ENCODE results near the gene HOOK2.
"Not testable (repeated sequence)": the region's sequence is repeated elsewhere in the genome, so short reads cannot be mapped to it uniquely, and the experiment has no call there.

HOOK2 gene, protein sequence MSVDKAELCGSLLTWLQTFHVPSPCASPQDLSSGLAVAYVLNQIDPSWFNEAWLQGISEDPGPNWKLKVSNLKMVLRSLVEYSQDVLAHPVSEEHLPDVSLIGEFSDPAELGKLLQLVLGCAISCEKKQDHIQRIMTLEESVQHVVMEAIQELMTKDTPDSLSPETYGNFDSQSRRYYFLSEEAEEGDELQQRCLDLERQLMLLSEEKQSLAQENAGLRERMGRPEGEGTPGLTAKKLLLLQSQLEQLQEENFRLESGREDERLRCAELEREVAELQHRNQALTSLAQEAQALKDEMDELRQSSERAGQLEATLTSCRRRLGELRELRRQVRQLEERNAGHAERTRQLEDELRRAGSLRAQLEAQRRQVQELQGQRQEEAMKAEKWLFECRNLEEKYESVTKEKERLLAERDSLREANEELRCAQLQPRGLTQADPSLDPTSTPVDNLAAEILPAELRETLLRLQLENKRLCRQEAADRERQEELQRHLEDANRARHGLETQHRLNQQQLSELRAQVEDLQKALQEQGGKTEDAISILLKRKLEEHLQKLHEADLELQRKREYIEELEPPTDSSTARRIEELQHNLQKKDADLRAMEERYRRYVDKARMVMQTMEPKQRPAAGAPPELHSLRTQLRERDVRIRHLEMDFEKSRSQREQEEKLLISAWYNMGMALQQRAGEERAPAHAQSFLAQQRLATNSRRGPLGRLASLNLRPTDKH

DNA sequence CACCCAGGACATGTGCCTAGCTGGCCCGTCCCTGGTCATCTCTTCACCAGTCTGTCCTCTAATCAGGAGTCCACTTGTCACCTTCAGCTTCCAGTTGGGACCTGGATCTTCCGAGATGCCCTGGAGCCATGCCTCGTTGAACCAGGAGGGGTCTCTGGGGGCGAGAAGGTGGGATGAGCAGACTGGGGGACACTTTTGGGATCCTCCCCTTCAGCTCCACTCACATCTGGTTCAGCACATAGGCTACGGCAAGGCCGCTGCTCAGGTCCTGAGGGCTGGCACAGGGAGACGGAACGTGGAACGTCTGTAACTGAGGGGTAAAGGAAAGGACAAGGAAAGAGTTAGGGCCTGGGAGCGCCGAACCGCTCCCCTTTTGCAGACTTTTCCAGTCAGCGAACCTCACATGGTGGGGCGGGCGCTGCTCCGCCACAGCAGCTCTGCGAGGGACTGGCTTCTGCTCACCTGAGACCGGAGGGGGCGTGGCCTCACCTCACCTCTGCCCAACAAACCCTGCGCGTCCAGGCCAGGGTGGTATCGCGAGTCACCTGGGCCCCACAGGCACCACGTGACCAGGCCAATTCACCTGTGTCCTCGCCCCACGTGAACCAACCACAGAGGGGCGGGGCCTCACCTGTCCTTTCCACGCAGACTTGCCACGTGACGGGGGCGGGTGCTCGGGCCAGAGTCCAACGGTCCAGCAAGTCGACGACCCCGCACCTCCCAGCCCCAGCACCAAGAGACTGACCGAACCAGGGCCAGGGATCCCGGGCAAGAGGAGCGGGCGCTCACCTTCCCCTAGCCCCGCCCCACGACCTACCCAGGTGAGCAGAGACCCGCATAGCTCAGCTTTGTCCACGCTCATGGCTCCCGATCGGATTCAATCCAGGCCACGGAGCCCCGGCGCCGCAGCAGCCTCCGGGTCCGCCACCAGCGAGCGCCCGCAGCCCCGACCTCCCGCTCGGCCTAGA lies at the start of gene HOOK2:
Gene HOOK2 (minus strand): TSS at position 965 of the 968 bp plus-strand sequence. CDS start 103 bp downstream, at position 862.
- Histone ChIP-seq H3K4me3 (peak within 1 kb of the TSS; percentile 61 to 75 (median 68)), H3K27ac (peak within 1 kb of the TSS in 20 of 21 experiments; percentile 69 to 96 (median 86))

DNA sequence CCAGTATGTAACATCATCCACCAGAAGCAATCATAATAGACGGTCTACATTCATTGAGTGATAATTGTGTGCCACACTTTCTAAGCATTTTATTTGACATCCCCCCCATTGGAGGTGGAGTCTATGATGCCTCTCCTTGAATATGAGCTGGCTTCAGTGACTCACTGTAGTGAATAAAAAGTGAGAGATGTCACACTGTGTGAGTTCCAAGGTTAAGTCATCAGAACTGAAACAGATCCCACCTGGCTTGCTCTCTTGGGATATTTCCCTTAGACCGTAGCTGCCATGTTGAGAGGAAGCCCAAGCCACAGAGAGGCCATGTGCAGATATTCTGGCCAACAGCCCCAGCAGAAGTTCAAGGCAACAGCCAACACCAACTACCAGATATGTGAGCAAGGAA lies 46.4 kb upstream of the HOOK2 start:
- no peak overlapping the region for H3K4me3 ChIP-seq

DNA sequence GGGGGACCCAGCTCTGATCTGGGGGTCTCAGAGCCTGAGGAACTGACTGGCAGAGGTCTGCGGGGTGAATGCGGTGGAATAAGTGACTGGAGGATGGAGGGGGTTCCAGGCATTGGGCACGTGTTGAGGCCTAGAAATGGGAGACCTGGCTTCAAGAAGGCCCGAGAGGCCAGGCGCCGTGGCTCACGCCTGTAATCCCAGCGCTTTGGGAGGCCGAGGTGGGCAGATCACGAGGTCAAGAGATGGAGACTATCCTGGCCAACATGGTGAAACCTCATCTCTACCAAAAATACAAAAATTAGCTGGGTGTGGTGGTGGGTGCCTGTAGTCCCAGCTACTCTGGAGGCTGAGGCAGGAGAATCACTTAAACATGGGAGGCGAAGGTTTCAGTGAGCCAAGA lies 42.5 kb upstream of the HOOK2 start:
- not testable (repeated sequence) for H3K27ac ChIP-seq, H3K4me3 ChIP-seq

More for the DNA sequence above, 46.4 kb upstream of the HOOK2 start:
- no peak overlapping the region for H3K27ac ChIP-seq

DNA sequence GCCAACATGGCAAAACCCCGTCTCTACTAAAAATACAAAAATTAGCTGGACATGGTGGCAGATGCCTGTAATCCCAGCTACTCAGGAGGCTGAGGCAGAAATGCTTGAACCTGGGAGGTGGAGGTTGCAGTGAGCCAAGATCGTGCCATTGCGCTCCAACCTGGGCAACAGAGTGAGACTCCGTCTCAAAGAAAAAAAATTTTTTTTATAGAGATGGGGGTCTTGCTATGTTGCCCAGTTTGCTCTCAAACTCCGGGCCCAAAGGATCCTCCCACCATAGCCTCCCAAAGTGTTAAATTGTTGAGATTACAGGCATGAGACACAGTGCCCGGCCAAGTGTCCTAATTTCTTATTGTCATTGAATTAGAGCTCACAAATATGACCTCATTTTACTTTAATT lies 41.8 kb upstream of the HOOK2 start:
- not testable (repeated sequence) for H3K27ac ChIP-seq, H3K4me3 ChIP-seq

GRCh38 chr19:12815088-12815487 lies 39.7 kb upstream of the HOOK2 start:
- H3K4me3 ChIP-seq, result no peak overlapping the region
- no peak overlapping the region for H3K27ac ChIP-seq

- Histone ChIP-seq H3K27ac (peak within 1 kb of the TSS in 19 of 21 experiments; percentile 7 to 83 (median 68)), H3K4me3 (peak within 1 kb of the TSS; percentile 57 to 67 (median 61))
These were observed 31.1 kb upstream of the HOOK2 start, which contains the start of gene RNASEH2A for GRCh38 chr19:12806242-12807081. Gene RNASEH2A, plus strand, starts transcription at chr19:12806584. Its CDS starts 90 bp downstream, at chr19:12806674.

DNA sequence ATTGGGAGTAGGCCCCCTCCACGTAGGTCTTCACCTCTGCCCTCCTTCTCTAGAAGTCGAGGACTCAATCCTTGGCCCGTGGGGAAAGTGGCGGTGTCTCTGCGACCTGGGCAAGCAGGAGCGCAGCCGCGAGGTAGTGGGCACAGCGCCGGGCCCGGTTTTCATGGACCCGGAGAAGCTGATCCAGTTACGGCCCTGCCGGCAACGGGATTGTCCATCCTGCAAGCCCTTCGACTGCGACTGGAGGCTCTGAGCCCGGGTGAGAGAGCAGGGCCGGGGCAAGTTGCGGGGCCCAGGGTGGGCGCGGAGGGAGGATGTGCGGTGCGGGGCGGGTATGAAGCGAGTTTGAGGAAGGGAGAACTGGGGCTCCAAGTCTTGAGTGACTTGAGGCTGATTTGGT lies 28.7 kb upstream of the HOOK2 start:
- no peak overlapping the region for H3K27ac ChIP-seq
- no peak overlapping the region for H3K4me3 ChIP-seq

GRCh38 chr19:12802267-12803106 lies 27.1 kb upstream of the HOOK2 start:
- Histone ChIP-seq H3K4me3 (peak overlapping the region; percentile 48 to 75 (median 68)), H3K27ac (peak overlapping the region in 15 of 21 experiments; percentile 61 to 88 (median 83))

DNA sequence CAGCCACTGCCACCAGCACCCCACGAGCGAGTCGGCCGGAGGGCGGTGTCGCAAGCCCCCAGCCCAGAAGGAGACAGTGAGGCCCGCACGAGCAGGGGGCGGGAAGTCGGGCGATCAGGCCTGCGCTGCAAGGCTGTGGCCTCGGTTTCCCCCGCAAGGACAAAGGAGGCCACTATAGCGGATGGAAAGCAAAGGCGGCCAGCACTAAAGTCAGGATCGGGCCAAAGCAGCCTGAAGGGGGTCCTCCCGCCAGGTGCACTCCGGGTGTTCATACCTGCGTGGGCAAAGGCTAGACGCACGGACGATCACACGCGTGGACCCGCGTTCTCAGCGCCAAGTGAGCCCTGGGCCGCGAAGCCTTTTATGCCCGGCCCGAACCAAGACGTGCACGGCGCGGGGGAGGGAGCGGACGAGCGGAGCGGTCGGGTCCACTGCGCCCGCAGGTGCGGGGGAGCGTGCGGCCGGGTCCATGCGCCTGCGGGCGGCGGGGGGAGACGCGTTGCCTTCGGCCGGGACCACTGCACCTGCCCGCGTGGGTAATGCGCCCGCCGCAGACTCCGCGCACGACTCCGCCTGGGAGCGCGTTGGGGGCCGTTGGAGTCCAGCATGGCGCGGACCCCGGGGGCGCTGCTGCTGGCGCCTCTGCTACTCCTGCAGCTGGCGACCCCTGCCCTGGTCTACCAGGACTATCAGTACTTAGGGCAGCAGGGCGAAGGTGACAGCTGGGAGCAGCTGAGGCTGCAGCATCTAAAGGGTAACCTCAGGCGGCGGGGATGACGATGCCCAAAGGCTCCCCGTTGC lies 26.3 kb upstream of the HOOK2 start, which contains the start of the genes PRDX2 and THSD8:
Gene PRDX2 (minus strand): TSS at position 335 of the 801 bp plus-strand sequence. CDS start 539 bp downstream, outside the sequence.
Gene THSD8 (plus strand): TSS at position 604 of the 801 bp plus-strand sequence. CDS start 3 bp downstream, at position 607.
- H3K27ac ChIP-seq, result peak within 1 kb of the TSS in 20 of 21 experiments; percentile 37 to 88 (median 81)
- peak within 1 kb of the TSS; percentile 48 to 75 (median 68) for H3K4me3 ChIP-seq

DNA sequence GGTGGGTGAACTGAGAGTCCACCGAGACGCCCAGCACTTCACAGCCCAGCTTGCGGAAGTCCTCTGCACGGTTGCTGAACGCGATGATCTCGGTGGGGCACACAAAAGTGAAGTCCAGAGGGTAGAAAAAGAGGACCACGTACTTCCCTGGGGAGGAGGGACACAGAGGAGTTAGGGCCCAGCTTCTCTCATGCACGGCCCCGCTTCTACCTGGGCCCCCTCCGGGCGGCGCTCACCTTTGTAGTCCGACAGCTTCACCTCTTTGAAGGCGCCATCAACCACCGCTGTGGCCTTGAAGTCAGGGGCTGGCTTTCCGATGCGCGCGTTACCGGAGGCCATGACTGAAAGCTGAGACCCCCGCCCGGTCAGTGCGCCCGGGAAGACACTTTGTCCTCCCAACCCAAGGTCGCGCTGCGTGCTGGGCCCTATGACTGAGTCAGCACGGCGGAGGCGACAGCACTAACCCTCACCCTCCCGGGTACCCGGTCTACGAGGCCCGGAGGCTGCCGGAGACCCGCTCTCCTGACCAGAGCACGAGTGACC lies 25.6 kb upstream of the HOOK2 start:
- H3K4me3 ChIP-seq, result peak overlapping the region; percentile 48 to 75 (median 68)
- H3K27ac ChIP-seq, result peak overlapping the region in 20 of 21 experiments; percentile 37 to 88 (median 81)

GRCh38 chr19:12800466-12800770 lies 25.1 kb upstream of the HOOK2 start:
- peak overlapping the region in 4 of 21 experiments; percentile 74 to 85 (median 80) for H3K27ac ChIP-seq
- H3K4me3 ChIP-seq, result peak overlapping the region in 5 of 7 experiments; percentile 48 to 74 (median 63)

DNA sequence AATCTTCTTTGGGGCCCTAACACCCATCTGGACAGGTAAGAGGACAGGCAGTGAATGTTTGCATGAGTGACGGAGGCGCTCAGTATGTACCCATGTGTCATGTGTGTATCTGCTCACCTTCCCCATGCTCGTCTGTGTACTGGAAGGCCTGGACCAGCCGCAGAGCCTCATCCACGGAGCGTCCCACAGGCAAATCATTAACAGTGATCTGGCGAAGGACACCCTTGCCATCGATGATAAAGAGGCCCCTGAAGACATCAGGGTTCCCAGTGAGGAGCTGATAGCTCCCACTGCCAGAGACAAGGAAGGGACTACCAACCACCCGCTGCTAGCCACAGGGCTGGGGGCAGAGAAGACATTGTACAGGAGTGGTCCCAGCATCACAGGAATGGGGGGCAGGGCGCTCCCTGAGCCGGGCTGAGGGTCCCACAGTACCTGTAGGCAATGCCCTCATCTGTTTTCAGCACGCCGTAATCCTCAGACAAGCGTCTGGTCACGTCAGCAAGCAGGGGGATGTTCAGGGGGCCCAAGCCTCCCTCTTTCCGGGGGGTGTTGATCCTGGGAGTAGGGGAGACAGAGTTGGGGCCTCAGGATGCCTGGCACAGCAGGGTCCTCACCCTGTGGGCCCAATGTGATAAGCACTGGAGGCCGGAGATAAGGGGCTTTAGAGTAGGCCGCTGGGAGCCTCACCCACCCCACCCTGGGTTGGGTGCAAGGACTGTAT lies 24.6 kb upstream of the HOOK2 start:
- Histone ChIP-seq H3K27ac (peak overlapping the region in 2 of 21 experiments; percentile 34 to 85), H3K4me3 (peak overlapping the region in 2 of 7 experiments; percentile 48 to 55)

DNA sequence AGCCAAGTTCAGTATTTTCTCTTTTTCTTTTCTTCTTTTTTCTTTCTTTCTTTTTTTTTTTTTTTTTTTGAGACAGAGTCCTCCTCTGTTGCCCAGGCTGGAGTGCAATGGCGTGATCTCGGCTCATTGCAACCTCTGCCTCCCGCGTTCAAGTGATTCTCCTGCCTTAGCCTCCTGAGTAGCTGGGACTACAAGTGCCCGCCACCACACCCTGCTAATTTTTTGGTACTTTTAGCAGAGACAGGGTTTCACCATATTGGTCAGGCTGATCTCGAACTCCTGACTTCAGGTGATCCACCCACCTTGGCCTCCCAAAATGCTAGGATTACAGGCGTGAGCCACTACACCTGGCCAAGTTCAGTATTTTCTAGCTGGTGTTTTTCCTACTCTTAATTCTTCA lies 22.3 kb upstream of the HOOK2 start:
- not testable (repeated sequence) for H3K4me3 ChIP-seq, H3K27ac ChIP-seq

DNA sequence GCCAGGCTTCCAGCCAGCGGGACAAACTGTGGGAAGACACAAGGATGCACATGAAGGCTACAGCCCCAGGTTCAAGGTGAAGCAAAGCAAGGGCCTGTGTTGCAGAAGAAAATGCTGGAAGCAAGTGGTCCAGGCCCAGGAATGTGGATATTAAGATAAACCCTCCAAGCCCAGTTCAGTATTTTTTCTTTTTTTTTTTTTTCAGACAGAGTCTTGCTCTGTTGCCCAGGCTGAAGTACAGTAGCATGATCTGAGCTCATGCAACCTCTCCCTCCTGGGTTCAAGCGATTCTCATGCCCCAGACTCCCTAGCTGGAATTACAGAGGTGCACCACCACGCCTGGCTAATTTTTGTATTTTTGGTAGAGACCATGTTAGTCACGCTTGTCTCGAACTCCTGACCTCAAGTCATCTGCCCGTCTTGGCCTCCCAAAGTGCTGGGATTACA lies 21.8 kb upstream of the HOOK2 start:
- Histone ChIP-seq H3K27ac (peak overlapping the region in 6 of 21 experiments; percentile 13 to 98 (median 88)), H3K4me3 (no peak overlapping the region)
